GM19099 (cell line): Measurements from ENCODE around the gene RNPEP.

Experiments used
- POLR2A ChIP-seq: IDR thresholded peaks from 3 replicates; pipeline ENCODE4 v1.6.1; 2011; ENCODE audit warnings: low read depth; ENCODE audit not compliant: insufficient read length; ENCODE audit errors: extremely low read depth

The RNPEP gene

GRCh38 chr1:201999625-202000238 is 17.3 kb downstream of the RNPEP start:
- TF ChIP-seq POLR2A: no peak

- TF ChIP-seq POLR2A: no peak
Measured at GRCh38 chr1:202002507-202002906, 20.1 kb downstream of the RNPEP start.

- no peak for TF ChIP-seq POLR2A
Measured at GRCh38 chr1:202004711-202005110, 22.3 kb downstream of the RNPEP start.

GRCh38 chr1:202005958-202006357 is 23.5 kb downstream of the RNPEP start:
- TF ChIP-seq POLR2A: no peak

- TF ChIP-seq POLR2A: no peak
Measured at GRCh38 chr1:202007304-202007703, 24.9 kb downstream of the RNPEP start.

DNA sequence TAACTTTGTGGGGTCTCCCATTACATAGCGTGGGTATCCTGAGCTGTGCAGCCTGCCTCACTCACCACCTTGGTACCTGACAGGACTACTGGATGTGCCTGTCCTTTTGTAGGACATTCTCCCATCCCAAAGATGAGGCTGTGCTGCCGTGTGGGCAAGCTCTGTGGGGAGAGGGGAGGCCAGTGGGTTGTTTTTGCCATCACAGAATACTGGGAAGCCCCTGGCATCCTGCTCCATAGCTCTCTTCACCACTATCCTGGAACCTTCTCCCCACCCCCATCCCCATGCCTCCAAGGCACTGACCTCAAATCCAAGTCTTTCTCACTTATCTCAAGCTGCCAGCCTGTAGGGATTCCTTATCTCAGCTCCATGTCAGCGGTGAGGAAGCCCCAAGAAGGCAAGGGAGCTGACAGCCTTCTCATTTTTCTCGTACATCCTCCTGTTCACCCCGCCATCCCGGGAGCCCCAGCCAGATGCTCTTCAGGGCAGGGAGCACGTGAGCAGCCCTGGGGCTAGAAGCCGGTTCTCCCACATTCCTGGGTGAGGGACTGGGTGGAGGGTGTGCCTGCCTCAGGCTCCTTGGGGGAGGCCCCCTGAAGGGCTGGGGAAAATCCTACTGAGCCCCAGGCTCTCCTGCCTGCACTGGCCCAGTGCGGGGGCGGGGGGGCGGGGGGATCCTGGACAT is 25.5 kb downstream of the RNPEP start:
- TF ChIP-seq POLR2A: no peak

DNA sequence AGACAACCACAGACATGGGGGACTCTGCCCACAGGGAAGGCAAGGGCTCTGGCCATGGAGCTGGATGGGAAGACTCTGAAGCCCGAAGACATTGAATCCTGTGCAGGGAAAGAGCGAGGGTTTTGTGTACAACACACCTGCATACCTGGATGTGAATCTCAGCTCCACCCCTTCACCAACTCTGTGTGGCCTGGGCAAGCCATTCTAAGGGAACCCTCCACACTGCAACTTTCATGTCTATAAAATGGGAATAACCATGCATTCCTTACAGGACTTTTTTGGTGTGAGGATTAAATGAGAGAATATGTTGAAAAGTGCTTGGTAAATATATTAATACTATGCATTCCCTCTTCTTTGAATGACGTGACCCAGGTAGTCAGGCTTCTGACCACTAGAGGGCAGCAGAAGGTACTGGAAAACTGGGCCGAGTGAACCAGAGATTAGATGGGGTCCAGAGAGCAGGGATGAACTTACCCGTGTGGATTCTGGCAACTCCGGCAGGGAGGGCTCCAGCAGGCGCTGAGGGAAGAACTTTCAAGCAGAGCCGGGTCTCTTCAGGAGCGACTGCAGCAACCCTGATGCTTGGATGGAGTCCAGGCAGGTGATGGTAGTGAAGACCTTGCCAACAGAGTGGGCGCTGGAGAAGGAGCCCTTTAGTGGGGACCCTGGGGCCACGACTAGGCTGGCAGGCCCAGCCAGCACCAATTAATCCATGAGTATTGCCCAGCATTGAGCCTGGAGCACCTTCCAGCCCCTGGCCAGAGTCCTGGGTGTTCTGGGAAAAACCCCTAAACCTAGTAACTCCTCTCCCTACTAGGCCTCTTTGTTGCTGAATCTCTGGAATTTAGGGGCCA is 27.1 kb downstream of the RNPEP start:
- TF ChIP-seq POLR2A: no peak

GRCh38 chr1:202010180-202011015 is 27.9 kb downstream of the RNPEP start, which contains the start of gene ELF3:
ELF3 (plus strand) TSS chr1:202010587; CDS start chr1:202011137, 550 bp downstream.
- TF ChIP-seq POLR2A: peak; percentile 92

GRCh38 chr1:202011994-202012393 is 29.5 kb downstream of the RNPEP start:
- no peak for TF ChIP-seq POLR2A

- TF ChIP-seq POLR2A: no peak
Measured at GRCh38 chr1:202012544-202013478, 30.4 kb downstream of the RNPEP start.

DNA sequence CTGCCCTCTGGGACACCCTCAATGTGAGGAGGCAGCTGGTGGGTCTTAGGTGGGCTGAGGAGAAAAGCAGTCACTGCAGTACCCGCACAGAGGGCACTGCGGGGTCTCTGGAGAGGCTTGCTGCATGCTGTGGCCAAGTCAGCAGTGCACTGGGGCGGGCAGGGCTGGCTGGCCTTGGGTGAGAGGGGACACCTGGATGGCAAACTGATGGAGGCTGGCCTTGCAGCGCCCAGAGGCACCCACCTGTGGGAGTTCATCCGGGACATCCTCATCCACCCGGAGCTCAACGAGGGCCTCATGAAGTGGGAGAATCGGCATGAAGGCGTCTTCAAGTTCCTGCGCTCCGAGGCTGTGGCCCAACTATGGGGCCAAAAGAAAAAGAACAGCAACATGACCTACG is 31.2 kb downstream of the RNPEP start:
- TF ChIP-seq POLR2A: no peak

DNA sequence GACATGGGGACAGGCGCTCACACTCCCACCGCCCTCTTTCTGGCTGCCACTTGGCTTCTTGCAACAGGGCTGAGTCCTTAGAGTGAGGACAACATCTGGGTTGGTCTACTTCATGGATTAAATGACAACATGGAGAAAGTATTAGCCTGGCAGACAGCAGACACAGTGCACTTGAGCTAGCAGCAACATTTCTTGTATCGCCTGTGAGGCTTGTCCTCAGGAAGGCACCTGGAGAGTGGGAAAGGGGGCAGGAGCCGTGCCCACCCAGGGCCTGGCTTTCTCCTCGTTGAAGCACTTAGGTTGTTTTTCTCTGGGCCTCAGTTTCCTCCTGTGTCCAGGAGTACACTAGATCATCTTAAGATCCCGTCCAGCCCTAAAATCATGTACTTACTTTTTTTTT is 31.6 kb downstream of the RNPEP start:
- no peak for TF ChIP-seq POLR2A

- TF ChIP-seq POLR2A: no peak
Measured at GRCh38 chr1:202014915-202015661, 32.6 kb downstream of the RNPEP start.

GRCh38 chr1:202015662-202015937 is 33.2 kb downstream of the RNPEP start:
- no peak for TF ChIP-seq POLR2A
